Measurements from ENCODE around the gene STXBP1. TPM values are rescaled to one million over a fixed set of nuclear protein-coding genes. Genes with fewer than 3 reads are reported as not detected.

The STXBP1 gene
- total and polyA plus RNA-seq, 7 experiments from 2014 or later, result 3.0 to 17.8 (median 13.5) TPM

DNA sequence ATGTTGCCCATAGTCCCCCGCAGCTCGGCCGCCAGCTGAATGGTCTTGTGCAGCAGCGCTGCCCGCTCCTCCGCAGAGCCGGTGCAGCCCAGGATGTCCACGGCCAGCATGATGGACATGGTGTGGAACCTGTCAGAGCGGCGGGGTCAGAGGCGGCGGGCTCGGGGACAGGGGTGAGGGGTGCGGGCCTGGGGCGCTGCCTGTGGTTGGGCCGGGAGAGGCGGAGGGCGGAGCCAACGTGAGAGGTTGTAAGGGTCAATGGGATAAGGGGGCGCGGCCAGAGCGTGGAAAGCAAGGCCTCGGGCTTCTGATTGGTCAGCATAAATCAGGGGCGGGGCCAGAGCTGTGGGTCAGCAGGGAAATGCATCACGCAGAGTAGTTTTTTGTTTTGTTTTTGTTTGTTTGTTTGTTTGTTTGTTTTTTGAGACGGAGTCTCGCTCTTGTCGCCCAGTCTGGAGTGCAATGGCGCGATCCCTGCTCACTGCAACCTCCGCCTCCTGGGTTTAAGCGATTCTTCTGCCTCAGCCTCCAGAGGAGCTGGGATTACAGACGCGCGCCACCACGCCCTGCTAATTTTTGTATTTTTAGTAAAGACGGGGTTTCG is 129.9 kb downstream of the STXBP1 start:
- H3K36me3 Mint-ChIP-seq, result peaks cover 0 to 36% (median 7%) of the 10 kb centered on the region in 5 donors
- H3K27me3 Mint-ChIP-seq, result no peaks in the 10 kb centered on the region
- H3K27me3 ChIP-seq (ENCODE audit: control insufficient read depth in 2 of 2, insufficient read depth in 2 of 2, low read length in 2 of 2), result no peaks in the 10 kb centered on the region
- no peak for DNase-seq
- no peak overlapping the region for H3K4me3 ChIP-seq (ENCODE audit: low read length)
- H3K36me3 ChIP-seq (ENCODE audit: control insufficient read depth in 2 of 3, insufficient read depth in 3 of 3, low read length in 3 of 3), result peaks cover 0 to 83% (median 6%) of the 10 kb centered on the region in 3 experiments
- ATAC-seq, result no peak
- ChIA-PET CTCF (interaction anchor here (0.7 kb wide), 1 partner anchor 169 kb away, joined by 4 read pairs; no protein-coding TSS in a partner anchor), POLR2A (interaction anchor here (0.7 to 1.1 kb wide), 2 partner anchors 29 to 35 kb away, joined by 3 read pairs; no protein-coding TSS in a partner anchor)
- H3K9me3 ChIP-seq (ENCODE audit: control insufficient read depth in 2 of 3, low read length in 3 of 3), result no peaks in the 10 kb centered on the region
- peak overlapping the region; percentile 7 for H3K27ac ChIP-seq (ENCODE audit: low read depth, low read length)
- intact Hi-C loops (cut with micrococcal nuclease), result no loop called here
- no peaks in the 10 kb centered on the region for H3K4me1 ChIP-seq (ENCODE audit: control insufficient read depth in 2 of 2, insufficient read depth in 2 of 2, low read length in 2 of 2)
- peak overlapping the region in 2 of 9 donors; percentile 5 to 52 for H3K27ac Mint-ChIP-seq
- no peak overlapping the region for H3K4me3 Mint-ChIP-seq
- H3K9me3 Mint-ChIP-seq, result no peaks in the 10 kb centered on the region
- H3K4me1 Mint-ChIP-seq, result peaks cover 1 to 8% (median 4%) of the 10 kb centered on the region in 7 donors

Other genes with a start within 250 kb of the STXBP1 start
- gene SLC2A8, start 215.1 kb upstream of the STXBP1 start, total RNA-seq, result 1 to 10 TPM in 3 of 5 experiments, under 1 TPM in 2; 0.27 to 4.8 (median 1.3) TPM
- gene SLC2A8, start 215.1 kb upstream of the STXBP1 start, polyA plus RNA-seq, result not detected
- 10 to 100 TPM in 3 of 5 experiments, 1 to 10 TPM in 2; 4.8 to 17.8 (median 13.6) TPM for gene ZNF79, start 187.9 kb upstream of the STXBP1 start, total RNA-seq
- gene ZNF79, start 187.9 kb upstream of the STXBP1 start, polyA plus RNA-seq, result 10 to 100 TPM in 1 of 2 donors, 1 to 10 TPM in 1; 5.1 to 10.8 TPM
- 1,000 to 10,000 TPM; 1,005 to 1,932 (median 1,675) TPM for gene RPL12, start 160.9 kb upstream of the STXBP1 start, total RNA-seq
- 1,000 to 10,000 TPM; 1,937 to 1,958 TPM for gene RPL12, start 160.9 kb upstream of the STXBP1 start, polyA plus RNA-seq
- gene LRSAM1, start 160.8 kb upstream of the STXBP1 start, total RNA-seq, result 10 to 100 TPM; 15.1 to 23.3 (median 19.8) TPM
- 1 to 10 TPM; 4.0 to 7.7 TPM for gene LRSAM1, start 160.8 kb upstream of the STXBP1 start, polyA plus RNA-seq
- gene CFAP157, start 94.7 kb downstream of the STXBP1 start, total RNA-seq, result under 1 TPM in 3 of 5 experiments, not detected in 2; 0.22 to 0.38 (median 0.27) TPM
- gene CFAP157, start 94.7 kb downstream of the STXBP1 start, polyA plus RNA-seq, result under 1 TPM; 0.11 to 0.20 TPM
- 1 to 10 TPM; 7.8 to 9.5 (median 8.6) TPM for gene PTRH1, start 103.4 kb downstream of the STXBP1 start, total RNA-seq
- 10 to 100 TPM; 17.0 to 28.7 TPM for gene PTRH1, start 103.4 kb downstream of the STXBP1 start, polyA plus RNA-seq
- 1 to 10 TPM in 4 of 5 experiments, under 1 TPM in 1; 0.29 to 9.9 (median 4.6) TPM for gene TTC16, start 103.8 kb downstream of the STXBP1 start, total RNA-seq
- 1 to 10 TPM in 1 of 2 donors, under 1 TPM in 1; 0.73 to 1.7 TPM for gene TTC16, start 103.8 kb downstream of the STXBP1 start, polyA plus RNA-seq
- gene TOR2A, start 123.0 kb downstream of the STXBP1 start, total RNA-seq, result 10 to 100 TPM in 4 of 5 experiments, 1 to 10 TPM in 1; 9.5 to 22.3 (median 10.8) TPM
- 10 to 100 TPM; 16.6 to 20.2 TPM for gene TOR2A, start 123.0 kb downstream of the STXBP1 start, polyA plus RNA-seq
- 10 to 100 TPM; 26.1 to 68.3 (median 51.9) TPM for gene SH2D3C, start 166.4 kb downstream of the STXBP1 start, total RNA-seq
- 10 to 100 TPM; 20.9 to 72.9 TPM for gene SH2D3C, start 166.4 kb downstream of the STXBP1 start, polyA plus RNA-seq
- 100 to 1,000 TPM; 110 to 135 (median 134) TPM for gene CDK9, start 173.8 kb downstream of the STXBP1 start, total RNA-seq
- gene CDK9, start 173.8 kb downstream of the STXBP1 start, polyA plus RNA-seq, result 10 to 100 TPM; 37.5 to 65.9 TPM
- 100 to 1,000 TPM in 2 of 5 experiments, 10 to 100 TPM in 3; 90.4 to 123 (median 95.4) TPM for gene FPGS, start 190.6 kb downstream of the STXBP1 start, total RNA-seq
- gene FPGS, start 190.6 kb downstream of the STXBP1 start, polyA plus RNA-seq, result 10 to 100 TPM; 37.3 to 51.4 TPM
- 10 to 100 TPM in 4 of 5 experiments, 1 to 10 TPM in 1; 6.2 to 25.8 (median 12.5) TPM for gene ENG, start 242.4 kb downstream of the STXBP1 start, total RNA-seq
- gene ENG, start 242.4 kb downstream of the STXBP1 start, polyA plus RNA-seq, result 1 to 10 TPM; 4.5 to 6.4 TPM